ENCODE results near the gene RAP1A. TPM values are rescaled to one million over a fixed set of nuclear protein-coding genes. Genes with fewer than 3 reads are reported as not detected.

RAP1A gene
- total and polyA plus RNA-seq, 2 donors (not counting 3 experiments of a cell fraction or from before 2014, with no cell fraction given), result 17.8 to 56.4 TPM

GRCh38 chr1:111581166-111581565 lies 38.4 kb upstream of the RAP1A start:
- no peaks in the 10 kb centered on the region for H3K79me2 ChIP-seq (ENCODE audit: control insufficient read depth, insufficient read depth, low read length)
- BruUV-seq (replicated peaks), result no TSS peak
- no peak for TF ChIP-seq POLR2AphosphoS5 (IDR thresholded peaks at IDR 0.05; ENCODE audit: insufficient read depth, low read depth, low read length)
- no peak for TF ChIP-seq POLR2A (IDR thresholded peaks at IDR 0.05; ENCODE audit: low read depth, low read length)
- TF ChIP-seq, protein P1, sequence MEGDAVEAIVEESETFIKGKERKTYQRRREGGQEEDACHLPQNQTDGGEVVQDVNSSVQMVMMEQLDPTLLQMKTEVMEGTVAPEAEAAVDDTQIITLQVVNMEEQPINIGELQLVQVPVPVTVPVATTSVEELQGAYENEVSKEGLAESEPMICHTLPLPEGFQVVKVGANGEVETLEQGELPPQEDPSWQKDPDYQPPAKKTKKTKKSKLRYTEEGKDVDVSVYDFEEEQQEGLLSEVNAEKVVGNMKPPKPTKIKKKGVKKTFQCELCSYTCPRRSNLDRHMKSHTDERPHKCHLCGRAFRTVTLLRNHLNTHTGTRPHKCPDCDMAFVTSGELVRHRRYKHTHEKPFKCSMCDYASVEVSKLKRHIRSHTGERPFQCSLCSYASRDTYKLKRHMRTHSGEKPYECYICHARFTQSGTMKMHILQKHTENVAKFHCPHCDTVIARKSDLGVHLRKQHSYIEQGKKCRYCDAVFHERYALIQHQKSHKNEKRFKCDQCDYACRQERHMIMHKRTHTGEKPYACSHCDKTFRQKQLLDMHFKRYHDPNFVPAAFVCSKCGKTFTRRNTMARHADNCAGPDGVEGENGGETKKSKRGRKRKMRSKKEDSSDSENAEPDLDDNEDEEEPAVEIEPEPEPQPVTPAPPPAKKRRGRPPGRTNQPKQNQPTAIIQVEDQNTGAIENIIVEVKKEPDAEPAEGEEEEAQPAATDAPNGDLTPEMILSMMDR (IDR thresholded peaks at IDR 0.05; ENCODE audit: extremely low read depth in 1 of 2, insufficient read depth in 1 of 2, low read depth in 1 of 2, low read length in 2 of 2), result no peak
- H3K27me3 ChIP-seq (ENCODE audit: control insufficient read depth in 2 of 2, insufficient read depth in 2 of 2, low read length in 2 of 2), result peaks cover 0 to under 1% of the 10 kb centered on the region in 2 experiments
- no peaks in the 10 kb centered on the region for H3K4me1 ChIP-seq (ENCODE audit: control insufficient read depth, extremely low read depth, insufficient read depth, low read length)
- no peak overlapping the region for H3K4me3 ChIP-seq (replicated peaks in 1 of 3; ENCODE audit: insufficient read depth in 1 of 3, low read depth in 1 of 3, low read length in 3 of 3)
- H3K9me3 ChIP-seq (replicated peaks; ENCODE audit: control insufficient read depth, insufficient read depth, low read length), result no peaks in the 10 kb centered on the region
- dilution Hi-C loops (cut with MboI; ENCODE audit: extremely low pct_ligation_motif_present, low sequenced_read_pairs), result no loop called here
- ChIA-PET CTCF (no interaction called here), POLR2A (interaction anchor here (0.6 kb wide), 1 partner anchor 12 kb away, joined by 4 read pairs; no protein-coding TSS in a partner anchor)
- H4K20me1 ChIP-seq (replicated peaks; ENCODE audit: control insufficient read depth, extremely low read depth, insufficient read depth, low read length), result no peaks in the 10 kb centered on the region
- intact Hi-C loops (cut with micrococcal nuclease), result no loop called here
- DNase-seq (ENCODE audit: low read depth, low spot score) (no peak), FAIRE-seq (no peak)
- H2AFZ ChIP-seq (ENCODE audit: low read depth, low read length), result no peak overlapping the region
- H3K4me2 ChIP-seq (ENCODE audit: insufficient read depth, low read length), result no peak overlapping the region
- H3K27ac ChIP-seq (ENCODE audit: insufficient read depth, low read depth, low read length), result no peak overlapping the region
- H3K36me3 ChIP-seq (ENCODE audit: control insufficient read depth in 2 of 2, extremely low read depth in 1 of 2, insufficient read depth in 2 of 2, low read length in 2 of 2), result no peaks in the 10 kb centered on the region
- no peak overlapping the region for H3K9ac ChIP-seq (replicated peaks; ENCODE audit: extremely low read depth, insufficient read depth, low read length)
- no peaks in the 10 kb centered on the region for H3K9me1 ChIP-seq (replicated peaks; ENCODE audit: control insufficient read depth, extremely low read depth, insufficient read depth, low read length)

DNA sequence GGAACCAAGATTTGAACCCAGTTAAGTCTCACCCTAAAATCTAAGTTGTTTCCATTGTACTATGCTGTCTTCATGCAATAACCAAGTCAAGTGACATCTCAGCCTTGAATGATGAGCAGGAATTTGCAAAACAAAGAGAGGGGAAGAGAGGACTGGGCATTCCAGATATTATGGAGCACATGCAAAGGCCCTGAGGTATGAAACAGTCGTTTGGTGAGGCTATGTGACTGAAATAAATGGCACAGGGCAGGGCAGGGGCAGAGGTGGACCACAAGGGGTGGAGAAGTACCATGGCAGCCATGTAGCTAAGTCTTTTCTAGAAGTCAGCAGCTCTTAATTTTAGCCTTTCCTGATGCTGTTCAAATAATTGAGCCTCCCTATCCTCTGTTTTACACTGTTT lies 37.6 kb upstream of the RAP1A start:
- Histone ChIP-seq H3K9me3 (replicated peaks; ENCODE audit: control insufficient read depth, insufficient read depth, low read length) (no peaks in the 10 kb centered on the region), H3K27ac (ENCODE audit: insufficient read depth, low read depth, low read length) (no peak overlapping the region), H3K79me2 (ENCODE audit: control insufficient read depth, insufficient read depth, low read length) (no peaks in the 10 kb centered on the region), H3K9me1 (replicated peaks; ENCODE audit: control insufficient read depth, extremely low read depth, insufficient read depth, low read length) (no peaks in the 10 kb centered on the region), H3K27me3 (ENCODE audit: control insufficient read depth in 2 of 2, insufficient read depth in 2 of 2, low read length in 2 of 2) (peaks cover 0 to 4% of the 10 kb centered on the region in 2 experiments), H2AFZ (ENCODE audit: low read depth, low read length) (no peak overlapping the region), H3K9ac (replicated peaks; ENCODE audit: extremely low read depth, insufficient read depth, low read length) (no peak overlapping the region), H3K4me1 (ENCODE audit: control insufficient read depth, extremely low read depth, insufficient read depth, low read length) (no peaks in the 10 kb centered on the region), H3K36me3 (ENCODE audit: control insufficient read depth in 2 of 2, extremely low read depth in 1 of 2, insufficient read depth in 2 of 2, low read length in 2 of 2) (no peaks in the 10 kb centered on the region), H4K20me1 (replicated peaks; ENCODE audit: control insufficient read depth, extremely low read depth, insufficient read depth, low read length) (no peaks in the 10 kb centered on the region), H3K4me2 (ENCODE audit: insufficient read depth, low read length) (no peak overlapping the region), H3K4me3 (replicated peaks in 1 of 3; ENCODE audit: insufficient read depth in 1 of 3, low read depth in 1 of 3, low read length in 3 of 3) (no peak overlapping the region)
- CTCF ChIA-PET, result interaction anchor here (1.0 kb wide), 1 partner anchor 11 kb away, joined by 4 read pairs; no protein-coding TSS in a partner anchor
- intact Hi-C loops (cut with micrococcal nuclease) (no loop called here), dilution Hi-C loops (cut with MboI; ENCODE audit: extremely low pct_ligation_motif_present, low sequenced_read_pairs) (no loop called here)
- POLR2A ChIA-PET, result interaction anchor here (0.6 kb wide), 1 partner anchor 11 kb away, joined by 4 read pairs; no protein-coding TSS in a partner anchor
- no TSS peak for BruUV-seq (replicated peaks)
- FAIRE-seq (no peak), DNase-seq (ENCODE audit: low read depth, low spot score) (no peak)
- TF ChIP-seq, protein P1 (IDR thresholded peaks at IDR 0.05; ENCODE audit: extremely low read depth in 1 of 2, insufficient read depth in 1 of 2, low read depth in 1 of 2, low read length in 2 of 2), result no peak
- no peak for TF ChIP-seq POLR2A (IDR thresholded peaks at IDR 0.05; ENCODE audit: low read depth, low read length)
- no peak for TF ChIP-seq FOS (IDR thresholded peaks at IDR 0.05; ENCODE audit: borderline replicate concordance, insufficient read depth, low read length)
- TF ChIP-seq, protein P2, sequence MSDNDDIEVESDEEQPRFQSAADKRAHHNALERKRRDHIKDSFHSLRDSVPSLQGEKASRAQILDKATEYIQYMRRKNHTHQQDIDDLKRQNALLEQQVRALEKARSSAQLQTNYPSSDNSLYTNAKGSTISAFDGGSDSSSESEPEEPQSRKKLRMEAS (IDR thresholded peaks at IDR 0.05; ENCODE audit: insufficient read depth, insufficient read length), result no peak
- TF ChIP-seq MYC (IDR thresholded peaks at IDR 0.05; ENCODE audit: low read depth, low read length), result no peak
